ENCODE measurements around the gene HOXB4. TPM values are rescaled to one million over a fixed set of nuclear protein-coding genes. Genes with fewer than 3 reads are reported as not detected.

The HOXB4 gene
- total and polyA plus RNA-seq, 2 of the 4 experiments (the other 2 are of a cell fraction), result 2.0 to 8.5 TPM

DNA sequence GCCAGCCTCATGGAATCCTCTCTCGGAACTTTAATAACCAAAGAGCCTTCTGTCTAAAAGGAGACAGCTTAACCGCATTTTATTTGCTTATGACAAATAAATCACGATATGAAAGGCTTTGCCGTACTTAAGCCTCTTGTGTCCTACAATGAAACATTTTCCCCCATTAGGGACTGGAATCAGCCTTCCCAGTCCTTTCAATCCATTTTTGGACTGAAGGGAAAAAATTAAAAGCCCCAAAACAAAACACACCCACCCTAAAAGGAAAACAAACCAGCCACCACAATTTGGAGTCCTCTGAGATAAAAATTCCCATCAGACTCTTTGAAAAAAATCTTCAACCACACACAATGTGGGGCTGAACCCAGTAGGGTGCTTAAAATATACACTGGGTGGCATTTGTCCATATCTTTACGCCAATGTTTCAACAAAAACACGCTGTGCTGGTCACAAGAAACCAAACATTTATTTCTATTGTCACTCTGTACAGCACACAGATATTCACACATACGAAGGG, 3.0 kb downstream of the HOXB4 start:
- peak overlapping the region; percentile 99 for H2BK5ac ChIP-seq (ENCODE audit: low read depth, low read length, poor library complexity, severe bottlenecking)
- H3K27me3 ChIP-seq (ENCODE audit: control insufficient read depth, insufficient read depth, low read length), result no peaks in the 10 kb centered on the region
- H4K91ac ChIP-seq (ENCODE audit: insufficient read depth, low read depth, low read length), result peak overlapping the region; percentile 61
- H3K18ac ChIP-seq (ENCODE audit: low read depth, low read length), result peak overlapping the region; percentile 59
- peak overlapping the region; percentile 31; the same call in 1 of the 2 replicates for H3K4me3 ChIP-seq (ENCODE audit: insufficient read depth, low read depth, low read length)
- H3K4ac ChIP-seq (ENCODE audit: low read depth, low read length), result peak overlapping the region; percentile 99
- H4K5ac ChIP-seq (ENCODE audit: low read depth, low read length), result peak overlapping the region; percentile 71; the same call in 1 of the 2 replicates
- H3K9me3 ChIP-seq (ENCODE audit: control insufficient read depth, insufficient read depth, low read length), result no peaks in the 10 kb centered on the region
- H3K79me1 ChIP-seq (ENCODE audit: low read depth in 1 of 2, low read length in 2 of 2), result no peaks in the 10 kb centered on the region
- TF ChIP-seq BHLHE40 (IDR thresholded peaks at IDR 0.05; ENCODE audit: low read depth, low read length) (no peak), RAD21 (IDR thresholded peaks at IDR 0.05; ENCODE audit: low read length) (no peak), RFX5 (IDR thresholded peaks at IDR 0.05; ENCODE audit: low read depth, low read length) (no peak), RCOR1 (IDR thresholded peaks at IDR 0.05; ENCODE audit: insufficient replicate concordance, low read length) (no peak), FOS (IDR thresholded peaks at IDR 0.05; ENCODE audit: low read depth, low read length) (no peak), MAZ (IDR thresholded peaks at IDR 0.05; ENCODE audit: borderline replicate concordance, low read depth, low read length) (no peak), CHD1 (IDR thresholded peaks at IDR 0.05; ENCODE audit: low read depth, low read length) (no peak)
- H3K27ac ChIP-seq (ENCODE audit: insufficient read depth, low read length), result peak overlapping the region; percentile 99
- dilution Hi-C loops (cut with HindIII; ENCODE audit: low sequenced_read_pairs, unreplicated experiment), result no loop called here
- no peak for ATAC-seq (ENCODE audit: low read depth)
- H3K4me1 ChIP-seq (ENCODE audit: control insufficient read depth, insufficient read depth, low read length), result peaks cover 20% of the 10 kb centered on the region
- peak overlapping the region; percentile 100 for H3K14ac ChIP-seq (replicated peaks; ENCODE audit: low read depth, low read length)
- H2AK9ac ChIP-seq (replicated peaks; ENCODE audit: low read depth, low read length, poor library complexity), result no peak overlapping the region
- peaks cover 54% of the 10 kb centered on the region for H3K36me3 ChIP-seq (ENCODE audit: control insufficient read depth, insufficient read depth, low read length)
- H2AK5ac ChIP-seq (ENCODE audit: low read depth, low read length), result peak overlapping the region; percentile 23; the same call in 1 of the 2 replicates
- WGBS, 2 experiments (ENCODE audit: extremely low coverage in 2 of 2, insufficient read length in 1 of 2), result 6% methylated on average over 2 of the region's 7 CpGs; no CpG with 5 or more reads in 1 of the 2 experiments
- peak; percentile 64 for DNase-seq
- in situ Hi-C loops (cut with MboI; ENCODE audit: low sequenced_read_pairs), result no loop called here
- H3K4me2 ChIP-seq (ENCODE audit: low read depth, low read length), result peak overlapping the region; percentile 96
- H3K9ac ChIP-seq (ENCODE audit: low read depth, low read length), result peak overlapping the region; percentile 96
- CTCF ChIA-PET, result no interaction called here
- BruUV-seq (replicated peaks), result no TSS peak
- H4K20me1 ChIP-seq (ENCODE audit: insufficient read depth, low read length), result peaks cover 5% of the 10 kb centered on the region
- POLR2A ChIA-PET (ENCODE audit: unreplicated experiment), result interaction anchor here (1.1 to 1.3 kb wide), 2 partner anchors 15 to 92 kb away, joined by 3 read pairs; no protein-coding TSS in a partner anchor
- H4K8ac ChIP-seq (ENCODE audit: low read depth in 2 of 2, low read length in 2 of 2), result peak overlapping the region; percentile 77 to 78
- H2BK120ac ChIP-seq (ENCODE audit: low read depth, low read length), result peak overlapping the region; percentile 93
- H3K56ac ChIP-seq (ENCODE audit: extremely low read depth, insufficient read depth, low read length), result peak overlapping the region; percentile 91; the same call in 1 of the 2 replicates
- H2BK20ac ChIP-seq (ENCODE audit: low read depth, low read length), result peak overlapping the region; percentile 38; the same call in 1 of the 2 replicates
- intact Hi-C loops (cut with micrococcal nuclease), result loop anchor here (2.0 kb wide), 1 partner anchor 20 kb away; no protein-coding TSS in a partner anchor
- no peak overlapping the region for H2AFZ ChIP-seq (replicated peaks; ENCODE audit: low read length, poor library complexity)
- H3K23ac ChIP-seq (ENCODE audit: low read depth, low read length), result peak overlapping the region; percentile 99
- H3K9me1 ChIP-seq (ENCODE audit: insufficient read depth, low read length), result no peaks in the 10 kb centered on the region
- no peak overlapping the region; the same call in 2 of the 3 replicates for H2BK15ac ChIP-seq (ENCODE audit: low read depth, low read length)
